DOHH2 (cell line): ENCODE results near the gene LAMB2.

Source experiments
- CTCF ChIP-seq: fragments of 200-600 bp; sonication (generic); IDR thresholded peaks from one replicate; pipeline ENCODE4 v1.5.1; 2014; ENCODE audit warnings: antibody characterized with exemption, mild to moderate bottlenecking, low read depth, low read length; ENCODE audit not compliant: poor library complexity, severe bottlenecking
- EZH2phosphoT487 ChIP-seq: fragments of 200-600 bp; sonication (generic); IDR thresholded peaks from 2 replicates; pipeline ENCODE4 v1.6.1; 2017; ENCODE audit warnings: borderline replicate concordance, mild to moderate bottlenecking, antibody characterized with exemption, low read length, moderate library complexity, mixed read lengths

GRCh38 chr3:49166752-49167556 is 34.1 kb upstream of the LAMB2 start:
- TF ChIP-seq EZH2phosphoT487 (no peak), CTCF (no peak)
